OCI-LY1 (cell line): ENCODE measurements around the gene RFX4.

Experiments used
- EZH2 ChIP-seq: fragments of 200-600 bp; sonication (generic), shearing (Covaris generic); IDR thresholded peaks from 2 replicates; pipeline ENCODE4 v1.8.0; 2017; ENCODE audit warnings: borderline replicate concordance, mixed run types, mild to moderate bottlenecking, antibody characterized with exemption, low read length, moderate library complexity, mixed read lengths
- TF ChIP-seq, protein P1 (sequence below): fragments of 200-600 bp; sonication (generic), shearing (Covaris generic); IDR thresholded peaks from 2 replicates; pipeline ENCODE4 v1.5.1; 2017; ENCODE audit warnings: mild to moderate bottlenecking, antibody characterized with exemption, low read length, moderate library complexity, mixed read lengths

DNA sequence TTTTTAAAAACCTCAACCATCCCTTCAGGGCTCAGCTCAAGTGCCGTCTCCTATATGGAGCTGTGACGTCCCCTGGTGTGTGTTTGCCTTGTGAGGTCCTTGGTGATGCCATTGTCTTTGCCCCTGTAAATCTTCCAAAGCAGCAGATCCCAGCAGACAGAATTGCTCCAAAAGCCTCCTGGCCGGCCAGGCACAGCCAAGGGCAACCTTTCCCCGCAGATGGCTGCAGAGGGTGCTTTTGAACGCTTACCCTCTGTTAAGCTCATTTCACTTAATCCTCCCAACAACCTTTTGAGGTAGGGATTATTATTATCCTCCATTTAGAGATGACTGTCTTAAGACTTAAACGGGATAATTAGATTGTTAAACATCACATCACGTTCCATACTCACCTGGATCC, 51.4 kb downstream of the RFX4 start:
- no peak for TF ChIP-seq EZH2
- TF ChIP-seq, protein P1, sequence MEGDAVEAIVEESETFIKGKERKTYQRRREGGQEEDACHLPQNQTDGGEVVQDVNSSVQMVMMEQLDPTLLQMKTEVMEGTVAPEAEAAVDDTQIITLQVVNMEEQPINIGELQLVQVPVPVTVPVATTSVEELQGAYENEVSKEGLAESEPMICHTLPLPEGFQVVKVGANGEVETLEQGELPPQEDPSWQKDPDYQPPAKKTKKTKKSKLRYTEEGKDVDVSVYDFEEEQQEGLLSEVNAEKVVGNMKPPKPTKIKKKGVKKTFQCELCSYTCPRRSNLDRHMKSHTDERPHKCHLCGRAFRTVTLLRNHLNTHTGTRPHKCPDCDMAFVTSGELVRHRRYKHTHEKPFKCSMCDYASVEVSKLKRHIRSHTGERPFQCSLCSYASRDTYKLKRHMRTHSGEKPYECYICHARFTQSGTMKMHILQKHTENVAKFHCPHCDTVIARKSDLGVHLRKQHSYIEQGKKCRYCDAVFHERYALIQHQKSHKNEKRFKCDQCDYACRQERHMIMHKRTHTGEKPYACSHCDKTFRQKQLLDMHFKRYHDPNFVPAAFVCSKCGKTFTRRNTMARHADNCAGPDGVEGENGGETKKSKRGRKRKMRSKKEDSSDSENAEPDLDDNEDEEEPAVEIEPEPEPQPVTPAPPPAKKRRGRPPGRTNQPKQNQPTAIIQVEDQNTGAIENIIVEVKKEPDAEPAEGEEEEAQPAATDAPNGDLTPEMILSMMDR: no peak
